Left lung (tissue), 10 donors: ENCODE data around the gene PRMT5. TPM values are rescaled to one million over a fixed set of nuclear protein-coding genes. Genes with fewer than 3 reads are reported as not detected.

ENCODE experiments used
- ATAC-seq: fragments of 200-7000 bp; cut with Tn5 transposase; one replicate; pipeline ENCODE4 v1.9.1; 2020; ENCODE audit warnings: moderate library complexity
- DNase-seq, 4 donors: peaks; one replicate each; pipeline ENCODE4 v3.0.0-alpha.2; 2013 to 2020
- H3K27ac ChIP-seq, 2 donors: fragments of 200-600 bp; sonication (generic) in 1 of 2; one replicate each; pipeline versions ENCODE4 v1.5.0 to v1.8.0; 2020 to 2021
- H3K27me3 ChIP-seq, 2 donors: fragments of 200-600 bp; sonication (generic) in 1 of 2; one replicate each; pipeline versions ENCODE4 v1.5.0 to v1.8.0; 2020 to 2021
- H3K36me3 ChIP-seq, 2 donors: fragments of 200-600 bp; sonication (generic) in 1 of 2; one replicate each; pipeline versions ENCODE4 v1.5.0 to v1.8.0; 2020 to 2021
- H3K4me1 ChIP-seq, 2 donors: fragments of 200-600 bp; one replicate each; pipeline ENCODE4 v1.8.0; 2021
- H3K4me3 ChIP-seq, 2 donors: fragments of 200-600 bp; sonication (generic) in 1 of 2; one replicate each; pipeline versions ENCODE4 v1.5.0 to v1.8.0; 2020 to 2021; ENCODE audit warnings: mild to moderate bottlenecking in 1 of 2
- H3K9me3 ChIP-seq, 2 donors: fragments of 200-600 bp; sonication (generic) in 1 of 2; one replicate each; pipeline versions ENCODE4 v1.5.0 to v1.8.0; 2020 to 2021
- CTCF ChIP-seq, 2 donors: fragments of 200-600 bp; sonication (generic) in 1 of 2; IDR thresholded peaks; one replicate each; pipeline versions ENCODE4 v1.5.0 to v1.8.0; 2021; ENCODE audit warnings: antibody characterized with exemption in 2 of 2
- intact Hi-C, 2 donors: fragments of 100-400 bp; cut with DNase I; formaldehyde crosslinking; loops; one replicate each; pipeline versions ENCODE4 v1.11.2 to v1.14.2; 2022
- polyA plus RNA-seq, 6 donors: library from polyadenylated mRNA; unstranded; fragments of 120-200 nt; gene quantifications; one replicate each; pipeline ENCODE4 v1.2.1, GENCODE V29; 2013; ENCODE audit not compliant: insufficient read length in 6 of 6
- total RNA-seq, 2 donors: library from RNA; stranded (reverse); fragmentation: NEBNext Ultra II Directional; extraction: Animal tissue kit (Norgen Biotek cat#: 25700); gene quantifications; one replicate each; pipeline ENCODE4 v1.2.1, GENCODE V29; 2021
- donor health status: DM: no; HTN: yes; CAD: no.
- donor health status: DM: no; HTN: no; CAD: no.

The PRMT5 gene
- total and polyA plus RNA-seq, 8 donors = 48.7 to 143 (median 129) TPM

DNA sequence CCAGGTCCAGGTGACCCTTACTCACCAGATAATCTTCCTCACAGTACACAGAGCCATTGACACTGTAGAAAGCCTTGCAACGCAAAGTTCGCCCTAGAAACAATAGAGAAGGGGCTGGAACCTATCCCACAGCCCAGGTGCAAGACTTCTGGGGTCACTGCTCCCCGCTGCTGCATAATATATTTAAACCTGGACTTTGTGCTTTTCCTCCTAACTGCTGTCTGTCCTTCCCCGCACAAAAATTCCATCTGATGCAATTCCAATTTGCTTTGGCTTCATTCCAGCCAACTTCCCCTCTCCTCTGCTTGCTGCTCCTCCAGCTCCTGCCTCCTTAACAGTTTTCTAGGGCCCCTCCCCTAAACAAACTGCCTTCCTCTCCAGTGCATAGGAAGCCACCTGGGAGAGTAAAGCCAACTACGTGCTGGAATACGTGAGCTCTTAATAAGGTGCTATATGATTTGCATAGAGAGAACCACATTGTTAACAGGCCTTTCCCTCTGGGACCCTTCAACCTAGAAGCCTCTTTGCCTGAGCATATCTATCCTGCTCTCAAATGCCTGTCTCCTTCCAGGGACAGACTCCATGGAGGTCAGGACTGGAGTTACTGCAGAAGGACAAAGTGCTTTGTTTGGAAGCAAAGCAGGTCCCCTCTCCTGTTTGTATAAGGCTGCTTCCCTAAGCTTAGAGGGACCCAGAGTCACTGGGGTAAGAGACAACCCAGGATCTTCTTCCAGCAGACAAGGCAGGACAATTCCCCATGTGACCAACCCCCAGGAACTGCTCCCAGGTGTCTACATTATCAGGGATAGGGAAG lies 47.7 kb upstream of the PRMT5 start:
- peak overlapping the region; percentile 70 to 72 for H3K27ac ChIP-seq
- no peak for TF ChIP-seq CTCF (IDR thresholded peaks at IDR 0.05)
- ATAC-seq (peak; percentile 23), DNase-seq (peak in 2 of 4 donors; percentile 29 to 63)
- no peak overlapping the region for H3K4me3 ChIP-seq
- H3K27me3 ChIP-seq = peaks cover 6 to 30% of the 10 kb centered on the region in 2 donors
- peaks cover 0 to 11% of the 10 kb centered on the region in 2 donors for H3K36me3 ChIP-seq
- H3K9me3 ChIP-seq = no peaks in the 10 kb centered on the region
- intact Hi-C loops = no loop called here
- H3K4me1 ChIP-seq = peaks cover 27 to 49% of the 10 kb centered on the region in 2 donors

DNA sequence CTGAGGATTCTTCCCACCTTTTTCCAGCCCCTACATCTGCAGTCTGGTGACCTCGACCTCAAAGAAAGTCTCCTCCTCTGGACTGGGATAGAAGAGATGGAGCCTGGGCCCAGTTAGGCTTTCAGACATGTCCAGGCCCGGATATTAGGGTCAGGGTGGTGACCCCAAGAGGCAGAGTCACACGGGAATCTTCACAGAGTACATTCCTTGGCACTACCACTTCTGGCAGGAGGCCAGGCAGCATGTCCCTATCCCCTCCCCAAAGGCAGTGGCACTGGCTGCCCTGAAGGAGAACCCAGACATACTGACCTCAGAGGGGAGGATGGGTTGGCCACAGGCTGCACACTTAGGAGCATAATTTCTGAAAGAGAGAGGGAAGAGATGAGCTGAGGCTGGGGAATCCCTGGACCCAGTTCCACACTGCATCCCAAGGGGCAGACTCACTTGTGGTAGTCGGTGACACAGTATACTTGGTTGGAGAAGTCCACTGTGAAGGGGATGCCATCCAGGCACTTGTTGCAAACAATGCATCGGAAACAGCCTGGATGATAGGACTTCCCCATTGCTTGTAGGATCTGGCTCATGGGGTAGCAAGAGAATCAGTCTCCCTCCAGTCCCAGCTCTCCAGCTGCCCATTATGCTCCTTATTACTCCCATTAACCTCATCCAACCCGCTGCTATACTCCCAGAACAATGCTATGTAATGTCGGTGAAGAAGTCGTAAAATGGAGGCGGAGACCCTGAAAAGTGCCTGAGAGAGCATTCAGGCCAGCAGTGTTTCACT lies 45.5 kb upstream of the PRMT5 start:
- ATAC-seq (no peak), DNase-seq (no peak)
- Histone ChIP-seq H3K27ac (no peak overlapping the region), H3K9me3 (no peaks in the 10 kb centered on the region), H3K4me1 (peaks cover 27 to 29% of the 10 kb centered on the region in 2 donors), H3K4me3 (no peak overlapping the region), H3K27me3 (peaks cover 0 to 9% of the 10 kb centered on the region in 2 donors), H3K36me3 (peaks cover 0 to 15% of the 10 kb centered on the region in 2 donors)
- intact Hi-C loops = no loop called here
- TF ChIP-seq CTCF (IDR thresholded peaks at IDR 0.05) = no peak

DNA sequence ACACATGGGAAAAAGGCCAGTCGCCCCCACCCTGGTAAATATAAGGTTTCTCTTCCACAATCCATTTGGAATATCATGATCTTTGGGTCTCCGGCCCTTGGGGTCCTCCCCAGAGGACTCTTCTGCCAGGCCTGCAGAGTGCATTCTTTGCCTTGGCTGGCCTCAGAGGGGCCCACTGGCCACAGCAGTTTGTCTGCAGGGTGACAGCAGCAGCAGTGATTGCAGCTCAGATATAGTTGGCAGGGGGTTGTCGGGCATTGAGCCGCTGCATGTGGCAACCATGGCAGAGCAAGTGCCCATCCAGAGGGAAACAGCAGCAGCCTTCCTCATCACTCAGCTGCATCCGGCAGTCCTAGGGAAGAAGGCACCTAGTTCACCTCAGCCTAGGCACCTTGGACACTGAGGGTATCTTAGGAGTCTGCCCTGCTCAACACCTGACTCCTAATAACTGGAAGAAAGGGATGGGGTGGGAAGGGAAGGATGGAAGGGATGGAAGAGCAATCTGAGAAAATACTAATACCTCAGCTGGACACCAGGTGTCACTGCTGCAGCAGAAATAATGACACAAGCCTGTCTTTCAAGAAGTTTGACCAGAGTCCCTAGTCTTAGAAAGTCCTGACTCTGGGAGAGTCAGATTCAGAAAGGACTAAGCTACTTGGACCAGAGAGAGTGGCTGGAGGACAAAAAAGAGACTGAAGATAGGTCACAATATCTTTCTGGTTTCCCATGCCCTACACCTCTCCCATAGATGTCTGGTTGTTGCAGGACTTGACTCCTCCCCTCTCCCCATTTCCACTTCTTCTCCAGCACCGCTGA lies 44.2 kb upstream of the PRMT5 start:
- intact Hi-C loops = no loop called here
- DNase-seq (peak in 2 of 4 donors; percentile 41 to 65), ATAC-seq (peak; percentile 47)
- Histone ChIP-seq H3K36me3 (peaks cover 0 to 15% of the 10 kb centered on the region in 2 donors), H3K4me1 (peaks cover 17% of the 10 kb centered on the region in 2 donors), H3K27ac (no peak overlapping the region), H3K27me3 (no peaks in the 10 kb centered on the region), H3K9me3 (no peaks in the 10 kb centered on the region), H3K4me3 (no peak overlapping the region)
- TF ChIP-seq CTCF (IDR thresholded peaks at IDR 0.05) = peak; percentile 60 to 63

- Histone ChIP-seq H3K4me3 (no peak overlapping the region), H3K9me3 (no peaks in the 10 kb centered on the region), H3K27me3 (no peaks in the 10 kb centered on the region), H3K27ac (no peak overlapping the region), H3K4me1 (peaks cover 10 to 15% of the 10 kb centered on the region in 2 donors), H3K36me3 (peaks cover 0 to 15% of the 10 kb centered on the region in 2 donors)
- DNase-seq (no peak), ATAC-seq (no peak)
- TF ChIP-seq CTCF (IDR thresholded peaks at IDR 0.05) = no peak
- intact Hi-C loops = no loop called here
Observed at GRCh38 chr14:22972313-22972930, 43.2 kb upstream of the PRMT5 start.
